HL-60/S4 treated with phorbol 12-myristate 13-acetate at 8.2 ng/mL for 4 days and 3 days (cell line): ENCODE measurements around the gene ASB14.
"Not testable (repeated sequence)": the region's sequence is repeated elsewhere in the genome, so short reads cannot be mapped to it uniquely, and the experiment has no call there.

Source experiments
- in situ Hi-C: fragments of 300-500 bp; cut with MboI; formaldehyde crosslinking; loops from 2 replicates; pipeline ENCODE4 v1.15.0; 2022; ENCODE audit warnings: low sequenced_read_pairs

Gene ASB14

GRCh38 chr3:57292159-57292896 is at the start of gene ASB14:
ASB14 (minus strand) TSS chr3:57292685; CDS start chr3:57292033, 652 bp downstream.
- in situ Hi-C loops: no loop called here

- in situ Hi-C loops: not testable (repeated sequence)
Measured at GRCh38 chr3:57339071-57339642, 46.7 kb upstream of the ASB14 start.

- in situ Hi-C loops: not testable (repeated sequence)
Measured at GRCh38 chr3:57338272-57339070, 46.0 kb upstream of the ASB14 start.

- in situ Hi-C loops: no loop called here
Measured at GRCh38 chr3:57335283-57335938, 42.9 kb upstream of the ASB14 start.

- in situ Hi-C loops: no loop called here
Measured at GRCh38 chr3:57331078-57331610, 38.7 kb upstream of the ASB14 start.

- in situ Hi-C loops: not testable (repeated sequence)
Measured at GRCh38 chr3:57326498-57326897, 34.0 kb upstream of the ASB14 start.

GRCh38 chr3:57314204-57314603 is 21.7 kb upstream of the ASB14 start:
- in situ Hi-C loops: no loop called here

- in situ Hi-C loops: no loop called here
Measured at GRCh38 chr3:57309769-57310360, 17.4 kb upstream of the ASB14 start.

GRCh38 chr3:57303520-57303919 is 11.0 kb upstream of the ASB14 start:
- in situ Hi-C loops: not testable (repeated sequence)

GRCh38 chr3:57298041-57298440 is 5.6 kb upstream of the ASB14 start:
- in situ Hi-C loops: no loop called here

- in situ Hi-C loops: no loop called here
Measured at GRCh38 chr3:57292897-57293526, 527 bp upstream of the ASB14 start.

GRCh38 chr3:57288403-57288802 is 4.1 kb downstream of the ASB14 start:
- in situ Hi-C loops: no loop called here

- in situ Hi-C loops: no loop called here
Measured at GRCh38 chr3:57287205-57287604, 5.3 kb downstream of the ASB14 start.

GRCh38 chr3:57283334-57283733 is 9.2 kb downstream of the ASB14 start:
- in situ Hi-C loops: no loop called here

GRCh38 chr3:57281715-57282114 is 10.8 kb downstream of the ASB14 start:
- in situ Hi-C loops: no loop called here

GRCh38 chr3:57279685-57280084 is 12.8 kb downstream of the ASB14 start:
- in situ Hi-C loops: no loop called here

GRCh38 chr3:57278237-57278636 is 14.2 kb downstream of the ASB14 start:
- in situ Hi-C loops: no loop called here

- in situ Hi-C loops: no loop called here
Measured at GRCh38 chr3:57275393-57275792, 17.1 kb downstream of the ASB14 start.

- in situ Hi-C loops: no loop called here
Measured at GRCh38 chr3:57274845-57275244, 17.6 kb downstream of the ASB14 start.

- in situ Hi-C loops: no loop called here
Measured at GRCh38 chr3:57268416-57268815, 24.1 kb downstream of the ASB14 start.
